Measurements from ENCODE around the gene ANP32B. TPM values are rescaled to one million over a fixed set of nuclear protein-coding genes. Genes with fewer than 3 reads are reported as not detected.

ANP32B gene
- total RNA-seq, 2 experiments from 2014 or later = 32.1 to 389 TPM

GRCh38 chr9:98002808-98003207 lies 19.7 kb downstream of the ANP32B start:
- no peaks in the 10 kb centered on the region for H3K9me2 ChIP-seq (ENCODE audit: insufficient read depth, low read length)
- peaks cover 98% of the 10 kb centered on the region for H3K36me3 ChIP-seq (ENCODE audit: insufficient read depth, low read length)
- no peak overlapping the region for H3K4me3 ChIP-seq (ENCODE audit: low read depth, low read length, poor library complexity, severe bottlenecking)
- TF ChIP-seq EZH2phosphoT487 (IDR thresholded peaks at IDR 0.05; ENCODE audit: borderline replicate concordance, low read depth, low read length) (no peak), CTCF (conservative IDR thresholded peaks at IDR 0.05; ENCODE audit: low read length) (no peak)
- ChIA-PET CTCF (ENCODE audit: unreplicated experiment) (no interaction called here), POLR2A (interaction anchor here (1.1 kb wide), 1 partner anchor 11 kb away, joined by 4 read pairs; no protein-coding TSS in a partner anchor)
- no peaks in the 10 kb centered on the region for H3K9me3 ChIP-seq (ENCODE audit: low read length)
- no peak overlapping the region for H3K4me2 ChIP-seq (ENCODE audit: low read length)
- H3K27ac ChIP-seq (ENCODE audit: low read depth, low read length, poor library complexity, severe bottlenecking) = no peak overlapping the region
- intact Hi-C loops (cut with micrococcal nuclease; ENCODE audit: unreplicated experiment) = no loop called here
- no peak for DNase-seq (ENCODE audit: low spot score)
- BruUV-seq (replicated peaks) = no TSS peak
- H2AFZ ChIP-seq (ENCODE audit: low read length) = no peak overlapping the region
- H3K4me1 ChIP-seq (ENCODE audit: insufficient read depth, low read length, poor library complexity, severe bottlenecking) = no peaks in the 10 kb centered on the region
- peaks cover 31% of the 10 kb centered on the region for H4K20me1 ChIP-seq (ENCODE audit: insufficient read depth, low read length)
- peaks cover 92% of the 10 kb centered on the region for H3K79me2 ChIP-seq (ENCODE audit: insufficient read depth, low read depth, low read length)

DNA sequence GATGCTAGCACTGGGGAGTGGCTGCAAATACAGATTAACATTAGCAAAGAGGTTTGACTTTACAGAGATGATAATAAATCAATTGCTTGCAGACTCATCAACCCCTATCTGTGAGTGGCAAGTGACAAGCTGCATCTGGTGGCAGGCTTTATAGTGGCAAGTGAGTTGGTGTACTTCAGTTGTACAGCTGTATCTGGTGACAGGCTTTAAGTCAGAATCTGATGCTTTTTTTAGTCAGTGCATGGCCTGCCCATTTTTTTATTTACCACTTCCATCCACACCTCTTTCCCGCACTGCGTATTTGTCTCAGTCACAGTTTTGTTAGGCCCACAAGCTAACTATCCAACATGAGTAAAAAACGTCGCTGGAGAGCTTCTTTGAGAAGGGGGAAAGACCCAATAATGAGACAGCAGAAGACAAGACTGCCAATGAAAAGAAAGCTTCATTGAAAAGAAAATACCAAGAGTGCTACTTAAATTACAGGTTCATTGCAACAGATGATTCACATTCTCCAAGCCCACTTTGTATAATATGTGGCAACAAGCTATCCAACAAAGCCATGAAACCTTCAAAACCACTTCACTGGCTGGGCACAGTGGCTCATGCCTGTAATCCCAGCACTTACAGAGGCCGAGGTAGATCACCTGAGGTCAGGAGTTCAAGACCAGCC lies 23.1 kb downstream of the ANP32B start:
- H3K9me3 ChIP-seq (ENCODE audit: low read length) = no peaks in the 10 kb centered on the region
- H3K4me1 ChIP-seq (ENCODE audit: insufficient read depth, low read length, poor library complexity, severe bottlenecking) = peaks cover 24% of the 10 kb centered on the region
- H3K36me3 ChIP-seq (ENCODE audit: insufficient read depth, low read length) = peaks cover 100% of the 10 kb centered on the region
- H3K79me2 ChIP-seq (ENCODE audit: insufficient read depth, low read depth, low read length) = peaks cover 94% of the 10 kb centered on the region
- BruUV-seq (replicated peaks) = no TSS peak
- CTCF ChIA-PET (ENCODE audit: unreplicated experiment) = no interaction called here
- H3K27ac ChIP-seq (ENCODE audit: low read depth, low read length, poor library complexity, severe bottlenecking) = no peak overlapping the region
- peaks cover 36% of the 10 kb centered on the region for H4K20me1 ChIP-seq (ENCODE audit: insufficient read depth, low read length)
- no peaks in the 10 kb centered on the region for H3K9me2 ChIP-seq (ENCODE audit: insufficient read depth, low read length)
- intact Hi-C loops (cut with micrococcal nuclease; ENCODE audit: unreplicated experiment) = no loop called here
- TF ChIP-seq CTCF (conservative IDR thresholded peaks at IDR 0.05; ENCODE audit: low read length) (no peak), EZH2phosphoT487 (IDR thresholded peaks at IDR 0.05; ENCODE audit: borderline replicate concordance, low read depth, low read length) (no peak)
- H3K4me3 ChIP-seq (ENCODE audit: low read depth, low read length, poor library complexity, severe bottlenecking) = no peak overlapping the region
- no peak overlapping the region for H3K4me2 ChIP-seq (ENCODE audit: low read length)
- H2AFZ ChIP-seq (ENCODE audit: low read length) = no peak overlapping the region
- DNase-seq (ENCODE audit: low spot score) = no peak
- POLR2A ChIA-PET = interaction anchor here (0.6 to 1.4 kb wide), 7 partner anchors 9 to 74 kb away, joined by 3 to 6 read pairs (median 3); partner anchors contain the start of gene ANP32B

GRCh38 chr9:98007251-98007928 lies 24.2 kb downstream of the ANP32B start:
- Histone ChIP-seq H3K36me3 (ENCODE audit: insufficient read depth, low read length) (peaks cover 100% of the 10 kb centered on the region), H3K9me3 (ENCODE audit: low read length) (no peaks in the 10 kb centered on the region), H3K9me2 (ENCODE audit: insufficient read depth, low read length) (no peaks in the 10 kb centered on the region), H3K4me2 (ENCODE audit: low read length) (no peak overlapping the region), H3K27ac (ENCODE audit: low read depth, low read length, poor library complexity, severe bottlenecking) (no peak overlapping the region), H3K4me1 (ENCODE audit: insufficient read depth, low read length, poor library complexity, severe bottlenecking) (peaks cover 24% of the 10 kb centered on the region), H3K4me3 (ENCODE audit: low read depth, low read length, poor library complexity, severe bottlenecking) (no peak overlapping the region), H2AFZ (ENCODE audit: low read length) (no peak overlapping the region), H3K79me2 (ENCODE audit: insufficient read depth, low read depth, low read length) (peaks cover 94% of the 10 kb centered on the region), H4K20me1 (ENCODE audit: insufficient read depth, low read length) (peaks cover 38% of the 10 kb centered on the region)
- DNase-seq (ENCODE audit: low spot score) = no peak
- intact Hi-C loops (cut with micrococcal nuclease; ENCODE audit: unreplicated experiment) = no loop called here
- ChIA-PET CTCF (ENCODE audit: unreplicated experiment) (no interaction called here), POLR2A (interaction anchor here (0.7 to 0.9 kb wide), 2 partner anchors 8 to 38 kb away, joined by 3 read pairs; no protein-coding TSS in a partner anchor)
- BruUV-seq (replicated peaks) = no TSS peak
- no peak for TF ChIP-seq EZH2phosphoT487 (IDR thresholded peaks at IDR 0.05; ENCODE audit: borderline replicate concordance, low read depth, low read length)
- no peak for TF ChIP-seq CTCF (conservative IDR thresholded peaks at IDR 0.05; ENCODE audit: low read length)

All from OCI-LY7 (cell line).